ENCODE measurements around the gene ZNF202. TPM values are rescaled to one million over a fixed set of nuclear protein-coding genes. Genes with fewer than 3 reads are reported as not detected.

The ZNF202 gene
- total RNA-seq, 2 donors from 2014 or later: 4.5 to 5.2 TPM

- no peak for DNase-seq
- intact Hi-C loops (cut with DNase I): no loop called here
- no peak for ATAC-seq
These were observed 46.2 kb downstream of the ZNF202 start for GRCh38 chr11:123695231-123695630.

- ATAC-seq: no peak
These were observed 46.9 kb downstream of the ZNF202 start for GRCh38 chr11:123694551-123694950.

GRCh38 chr11:123692961-123693360 lies 48.5 kb downstream of the ZNF202 start:
- ATAC-seq (no peak), DNase-seq (no peak)
- intact Hi-C loops (cut with DNase I): no loop called here

More at GRCh38 chr11:123694551-123694950, 46.9 kb downstream of the ZNF202 start:
- intact Hi-C loops (cut with DNase I): no loop called here
- DNase-seq: no peak

GRCh38 chr11:123690485-123690884 lies 51.0 kb downstream of the ZNF202 start:
- no peak for DNase-seq
- no peak for ATAC-seq

GRCh38 chr11:123684601-123685000 lies 56.9 kb downstream of the ZNF202 start:
- ATAC-seq (no peak), DNase-seq (no peak)
- intact Hi-C loops (cut with DNase I): no loop called here

More at GRCh38 chr11:123690485-123690884, 51.0 kb downstream of the ZNF202 start:
- intact Hi-C loops (cut with DNase I): no loop called here

GRCh38 chr11:123683428-123684170 lies 57.9 kb downstream of the ZNF202 start:
- DNase-seq (no peak), ATAC-seq (no peak)
- intact Hi-C loops (cut with DNase I): no loop called here

GRCh38 chr11:123682696-123683410 lies 58.6 kb downstream of the ZNF202 start:
- intact Hi-C loops (cut with DNase I): no loop called here
- no peak for ATAC-seq

GRCh38 chr11:123681030-123681429 lies 60.4 kb downstream of the ZNF202 start:
- ATAC-seq (no peak), DNase-seq (no peak)
- intact Hi-C loops (cut with DNase I): no loop called here

More at GRCh38 chr11:123682696-123683410, 58.6 kb downstream of the ZNF202 start:
- no peak for DNase-seq

- ATAC-seq: no peak
- intact Hi-C loops (cut with DNase I): no loop called here
- DNase-seq: no peak
These were observed 63.2 kb downstream of the ZNF202 start for GRCh38 chr11:123678246-123678645.

- ATAC-seq (no peak), DNase-seq (no peak)
- intact Hi-C loops (cut with DNase I): no loop called here
These were observed 64.0 kb downstream of the ZNF202 start for GRCh38 chr11:123677510-123677909.

GRCh38 chr11:123674297-123674696 lies 67.2 kb downstream of the ZNF202 start:
- intact Hi-C loops (cut with DNase I): no loop called here
- no peak for ATAC-seq

More at GRCh38 chr11:123674297-123674696, 67.2 kb downstream of the ZNF202 start:
- no peak for DNase-seq

Other genes starting within 250 kb of the ZNF202 start
- 1 to 10 TPM; 1.2 TPM for gene SCN3B, start 87.0 kb downstream of the ZNF202 start, total RNA-seq
- gene OR6X1, start 12.9 kb upstream of the ZNF202 start, total RNA-seq: not detected
- not detected for gene OR6M1, start 64.7 kb upstream of the ZNF202 start, total RNA-seq
- gene TMEM225, start 144.0 kb upstream of the ZNF202 start, total RNA-seq: not detected
- under 1 TPM in 1 of 2 donors, not detected in 1; 0.37 TPM for gene OR8D4, start 160.5 kb upstream of the ZNF202 start, total RNA-seq
- gene OR4D5, start 198.0 kb upstream of the ZNF202 start, total RNA-seq: under 1 TPM in 1 of 2 donors, not detected in 1; 0.24 TPM
- gene OR6T1, start 202.2 kb upstream of the ZNF202 start, total RNA-seq: not detected
- gene OR10S1, start 236.1 kb upstream of the ZNF202 start, total RNA-seq: not detected

Measured in left cardiac atrium (tissue), 4 donors.